Astrocyte of the spinal cord (primary cell): ENCODE measurements around the gene PRKCE.

Source experiments
- DNase-seq: peaks from one replicate; pipeline ENCODE4 v3.0.0; 2011; ENCODE audit warnings: low read depth, low spot score
- H3K4me3 ChIP-seq: 2 replicates; pipeline ENCODE4 v1.5.1; 2011; ENCODE audit warnings: low read depth, mild to moderate bottlenecking, low read length, moderate library complexity
- CTCF ChIP-seq: IDR thresholded peaks from 2 replicates; pipeline ENCODE4 v1.5.1; 2012; ENCODE audit warnings: low read depth, mild to moderate bottlenecking, low read length, inconsistent platforms
- in situ Hi-C: cut with HindIII; loops from 2 replicates; pipeline ENCODE4 v1.10.0; 2017; ENCODE audit warnings: low sequenced_read_pairs

The PRKCE gene

GRCh38 chr2:46008091-46008870 is 356.8 kb downstream of the PRKCE start:
- peak; percentile 13 for DNase-seq
- TF ChIP-seq CTCF: no peak
- H3K4me3 ChIP-seq: no peak overlapping the region
- in situ Hi-C loops: no loop called here

- in situ Hi-C loops: no loop called here
- DNase-seq: no peak
- H3K4me3 ChIP-seq: no peak overlapping the region
- no peak for TF ChIP-seq CTCF
Measured at GRCh38 chr2:46009315-46009714, 357.8 kb downstream of the PRKCE start.

GRCh38 chr2:46009772-46010171 is 358.3 kb downstream of the PRKCE start:
- no peak for TF ChIP-seq CTCF
- no peak overlapping the region for H3K4me3 ChIP-seq
- in situ Hi-C loops: no loop called here
- DNase-seq: no peak

- in situ Hi-C loops: no loop called here
- no peak for TF ChIP-seq CTCF
- no peak for DNase-seq
Measured at GRCh38 chr2:46010223-46010924, 358.9 kb downstream of the PRKCE start.

GRCh38 chr2:46010925-46011490 is 359.5 kb downstream of the PRKCE start:
- TF ChIP-seq CTCF: peak; percentile 59
- peak; percentile 64 for DNase-seq
- H3K4me3 ChIP-seq: no peak overlapping the region
- in situ Hi-C loops: no loop called here

More at GRCh38 chr2:46010223-46010924, 358.9 kb downstream of the PRKCE start:
- H3K4me3 ChIP-seq: no peak overlapping the region

GRCh38 chr2:46012618-46013240 is 361.3 kb downstream of the PRKCE start:
- H3K4me3 ChIP-seq: no peak overlapping the region
- no peak for TF ChIP-seq CTCF
- in situ Hi-C loops: no loop called here
- DNase-seq: no peak
